Neuronal stem cell (in vitro differentiated cells): ENCODE measurements around the gene CLTCL1.
"Not testable (repeated sequence)": the region's sequence is repeated elsewhere in the genome, so short reads cannot be mapped to it uniquely, and the experiment has no call there.

ENCODE experiments used
- DNase-seq: peaks from one replicate; pipeline ENCODE4 v3.0.0-alpha.2; 2013; ENCODE audit warnings: low spot score
- H2AFZ ChIP-seq: one replicate; pipeline ENCODE4 v1.6.1; 2013; ENCODE audit warnings: mild to moderate bottlenecking, low read length, inconsistent platforms
- H2AK5ac ChIP-seq: 2 replicates; pipeline ENCODE4 v1.6.1; 2013; ENCODE audit warnings: low read depth, mild to moderate bottlenecking, inconsistent platforms, low read length, moderate library complexity, mixed read lengths
- H2BK120ac ChIP-seq: 2 replicates; pipeline ENCODE4 v1.6.1; 2013; ENCODE audit warnings: low read depth, mild to moderate bottlenecking, inconsistent platforms, low read length, moderate library complexity, mixed read lengths
- H2BK12ac ChIP-seq: one replicate; pipeline ENCODE4 v1.6.1; 2013; ENCODE audit warnings: low read length, inconsistent platforms
- H2BK15ac ChIP-seq: 2 replicates; pipeline ENCODE4 v1.6.1; 2013; ENCODE audit warnings: mild to moderate bottlenecking, low read length, inconsistent platforms, mixed read lengths
- H2BK5ac ChIP-seq: one replicate; pipeline ENCODE4 v1.6.1; 2013; ENCODE audit warnings: inconsistent platforms, mild to moderate bottlenecking, low read length, moderate library complexity
- H3K14ac ChIP-seq: one replicate; pipeline ENCODE4 v1.6.1; 2013; ENCODE audit warnings: low read length, inconsistent platforms
- H3K18ac ChIP-seq: 2 replicates; pipeline ENCODE4 v1.6.1; 2013; ENCODE audit warnings: low read length, inconsistent platforms
- H3K23ac ChIP-seq: 2 replicates; pipeline ENCODE4 v1.6.1; 2013; ENCODE audit warnings: low read depth, mild to moderate bottlenecking, mixed read lengths, low read length, inconsistent platforms; ENCODE audit not compliant: poor library complexity
- H3K27ac ChIP-seq: replicated peaks from 3 replicates; pipeline ENCODE4 v1.5.1; 2013; ENCODE audit warnings: low read length, inconsistent platforms
- H3K27me3 ChIP-seq, 3 experiments: 2 replicates each; pipeline ENCODE4 v1.6.1; 2013; ENCODE audit warnings: low read length in 3 of 3, mild to moderate bottlenecking in 2 of 3, inconsistent platforms in 1 of 3, low read depth in 1 of 3, mixed read lengths in 1 of 3, moderate library complexity in 1 of 3; ENCODE audit not compliant: control insufficient read depth in 3 of 3, insufficient read depth in 3 of 3
- H3K36me3 ChIP-seq, 2 donors: replicated peaks in 1 of 2; 2 replicates each; pipeline ENCODE4 v1.6.1; 2013; ENCODE audit warnings: low read length in 2 of 2; ENCODE audit not compliant: control insufficient read depth in 2 of 2, insufficient read depth in 2 of 2
- H3K4ac ChIP-seq: 2 replicates; pipeline ENCODE4 v1.6.1; 2013; ENCODE audit warnings: inconsistent platforms, mild to moderate bottlenecking, low read length, moderate library complexity
- H3K4me1 ChIP-seq, 2 donors: 1 replicate in 1 of 2; 2 replicates in 1 of 2; pipeline ENCODE4 v1.6.1; 2013; ENCODE audit warnings: low read length in 2 of 2, low read depth in 1 of 2; ENCODE audit not compliant: control insufficient read depth in 2 of 2, insufficient read depth in 1 of 2
- H3K4me2 ChIP-seq: one replicate; pipeline ENCODE4 v1.6.1; 2013; ENCODE audit warnings: mild to moderate bottlenecking, low read length, inconsistent platforms; ENCODE audit not compliant: insufficient read depth, poor library complexity, severe bottlenecking
- H3K4me3 ChIP-seq, 2 donors: 2 replicates each; pipeline ENCODE4 v1.5.1; 2013; ENCODE audit warnings: low read length in 2 of 2, mild to moderate bottlenecking in 2 of 2, inconsistent platforms in 1 of 2, moderate library complexity in 1 of 2
- H3K79me1 ChIP-seq: one replicate; pipeline ENCODE4 v1.6.1; 2013; ENCODE audit warnings: low read depth, mild to moderate bottlenecking, inconsistent platforms, low read length, moderate library complexity
- H3K9ac ChIP-seq: one replicate; pipeline ENCODE4 v1.6.1; 2013; ENCODE audit warnings: mild to moderate bottlenecking, low read depth, low read length, inconsistent platforms; ENCODE audit not compliant: poor library complexity
- H3K9me3 ChIP-seq, 2 donors: replicated peaks in 1 of 2; 2 replicates each; pipeline versions ENCODE3 to v1.6.1; 2013; ENCODE audit warnings: low read length in 2 of 2, mild to moderate bottlenecking in 2 of 2, inconsistent platforms in 1 of 2, low read depth in 1 of 2, mixed read lengths in 1 of 2, moderate library complexity in 1 of 2; ENCODE audit not compliant: control insufficient read depth in 2 of 2, insufficient read depth in 1 of 2
- H4K8ac ChIP-seq: one replicate; pipeline ENCODE4 v1.6.1; 2013; ENCODE audit warnings: low read depth, mild to moderate bottlenecking, inconsistent platforms, low read length, moderate library complexity
- H4K91ac ChIP-seq: one replicate; pipeline ENCODE4 v1.6.1; 2013; ENCODE audit warnings: low read length, low read depth, mild to moderate bottlenecking, inconsistent platforms; ENCODE audit not compliant: poor library complexity
- WGBS, 2 donors: extraction: QIAGEN DNeasy Blood & Tissue Kit; methylation state at CpG; one replicate each; pipeline ENCODE4 v1.1.7; 2013; ENCODE audit warnings: missing lambda C conversion rate in 2 of 2, mixed read lengths in 1 of 2; ENCODE audit not compliant: insufficient read length in 2 of 2, insufficient replicate concordance in 1 of 2; ENCODE audit errors: extremely low coverage in 2 of 2; 5-methylcytosine and 5-hydroxymethylcytosine counted together

CLTCL1 gene

GRCh38 chr22:19329454-19329853, 37.9 kb upstream of the CLTCL1 start:
- no peak overlapping the region for H3K23ac ChIP-seq
- H3K18ac ChIP-seq: no peak overlapping the region
- H2AFZ ChIP-seq: no peak overlapping the region
- H2BK12ac ChIP-seq: no peak overlapping the region
- H3K9ac ChIP-seq: no peak overlapping the region
- H3K27ac ChIP-seq: no peak overlapping the region
- H3K36me3 ChIP-seq: peaks cover 36 to 56% of the 10 kb centered on the region in 2 donors
- no peak overlapping the region for H4K91ac ChIP-seq
- H3K4me1 ChIP-seq: no peaks in the 10 kb centered on the region
- no CpG with 5 or more reads among the region's 3 CpGs for WGBS, 2 donors
- H2BK5ac ChIP-seq: no peak overlapping the region
- H2AK5ac ChIP-seq: no peak overlapping the region
- peaks cover 18 to 33% of the 10 kb centered on the region in 2 donors for H3K9me3 ChIP-seq
- H2BK120ac ChIP-seq: no peak overlapping the region
- peaks cover 2% of the 10 kb centered on the region for H3K79me1 ChIP-seq
- no peak overlapping the region for H3K4me2 ChIP-seq
- H3K14ac ChIP-seq: no peak overlapping the region
- DNase-seq: no peak
- H3K4me3 ChIP-seq: no peak overlapping the region
- no peak overlapping the region for H3K4ac ChIP-seq
- no peaks in the 10 kb centered on the region for H3K27me3 ChIP-seq
- H4K8ac ChIP-seq: no peak overlapping the region
- H2BK15ac ChIP-seq: no peak overlapping the region

GRCh38 chr22:19325296-19325948, 33.9 kb upstream of the CLTCL1 start:
- Histone ChIP-seq H3K36me3 (peaks cover 18 to 22% of the 10 kb centered on the region in 2 donors), H3K27ac (no peak overlapping the region), H3K79me1 (no peaks in the 10 kb centered on the region), H3K14ac (no peak overlapping the region), H3K23ac (no peak overlapping the region), H3K9ac (no peak overlapping the region), H3K4me2 (no peak overlapping the region), H2BK12ac (no peak overlapping the region), H4K91ac (no peak overlapping the region), H2BK15ac (no peak overlapping the region), H4K8ac (no peak overlapping the region), H2AFZ (no peak overlapping the region), H2BK5ac (no peak overlapping the region), H3K4ac (no peak overlapping the region), H3K4me1 (no peaks in the 10 kb centered on the region), H3K18ac (no peak overlapping the region), H2BK120ac (no peak overlapping the region), H3K9me3 (peaks cover 11 to 18% of the 10 kb centered on the region in 2 donors), H2AK5ac (no peak overlapping the region), H3K4me3 (no peak overlapping the region), H3K27me3 (no peaks in the 10 kb centered on the region)
- DNase-seq: no peak
- WGBS, 2 donors: no CpG with 5 or more reads among the region's 5 CpGs

GRCh38 chr22:19323420-19323819, 31.9 kb upstream of the CLTCL1 start:
- not testable (repeated sequence) for H3K14ac ChIP-seq, H3K27me3 ChIP-seq, H3K4me2 ChIP-seq, H3K9me3 ChIP-seq, H4K91ac ChIP-seq, H2AK5ac ChIP-seq, H2BK120ac ChIP-seq, H3K79me1 ChIP-seq, H2BK5ac ChIP-seq, H3K9ac ChIP-seq, H2BK15ac ChIP-seq, H3K4ac ChIP-seq, H3K27ac ChIP-seq, H3K23ac ChIP-seq, H2AFZ ChIP-seq, H3K4me3 ChIP-seq, H3K18ac ChIP-seq, H3K36me3 ChIP-seq, DNase-seq, H4K8ac ChIP-seq, H3K4me1 ChIP-seq, H2BK12ac ChIP-seq
- no CpG with 5 or more reads among the region's 6 CpGs for WGBS, 2 donors

- no peak for DNase-seq
- Histone ChIP-seq H2BK5ac (no peak overlapping the region), H3K9me3 (peaks cover 1 to 4% of the 10 kb centered on the region in 2 donors), H3K79me1 (no peaks in the 10 kb centered on the region), H3K4me2 (no peak overlapping the region), H3K4me3 (no peak overlapping the region), H3K4me1 (no peaks in the 10 kb centered on the region), H3K4ac (no peak overlapping the region), H4K91ac (no peak overlapping the region), H2BK12ac (no peak overlapping the region), H4K8ac (no peak overlapping the region), H3K27ac (no peak overlapping the region), H2BK120ac (no peak overlapping the region), H3K9ac (no peak overlapping the region), H3K36me3 (no peaks in the 10 kb centered on the region), H2AK5ac (no peak overlapping the region), H2BK15ac (no peak overlapping the region), H3K27me3 (no peaks in the 10 kb centered on the region), H3K18ac (no peak overlapping the region), H3K23ac (no peak overlapping the region), H2AFZ (no peak overlapping the region), H3K14ac (no peak overlapping the region)
- WGBS, 2 donors: no CpG with 5 or more reads among the region's 2 CpGs
These were observed 30.2 kb upstream of the CLTCL1 start for GRCh38 chr22:19321757-19322156.
